Activated T-cell treated with anti-CD3 and anti-CD28 coated beads, Interleukin-2, amount 50 U/mL, for 1 hour (primary cell): Measurements from ENCODE around the gene NEU2.
A peak's percentile ranks its signal among the peaks of the same experiment; 100 is the strongest.

Source experiments
- DNase-seq: peaks from one replicate; pipeline ENCODE4 v3.0.0-alpha.2; 2020

The NEU2 gene

GRCh38 chr2:233079953-233080835 is 47.7 kb downstream of the NEU2 start:
- peak; percentile 29 for DNase-seq

GRCh38 chr2:233080836-233081229 is 48.4 kb downstream of the NEU2 start:
- DNase-seq = peak; percentile 53

- peak; percentile 69 for DNase-seq
Measured at GRCh38 chr2:233081232-233081730, 48.8 kb downstream of the NEU2 start.

- DNase-seq = no peak
Measured at GRCh38 chr2:233081731-233082221, 49.3 kb downstream of the NEU2 start.

- peak; percentile 18 for DNase-seq
Measured at GRCh38 chr2:233082222-233082930, 49.9 kb downstream of the NEU2 start.

GRCh38 chr2:233082931-233083755 is 50.7 kb downstream of the NEU2 start:
- DNase-seq = peak; percentile 19

GRCh38 chr2:233083782-233084181 is 51.3 kb downstream of the NEU2 start:
- DNase-seq = no peak

- DNase-seq = peak; percentile 47
Measured at GRCh38 chr2:233084488-233084887, 52.0 kb downstream of the NEU2 start.
